Cardiac fibroblast (primary cell): ENCODE results near the gene PTPRN2.

ENCODE experiments used
- DNase-seq, 2 donors: peaks; one replicate each; pipeline versions ENCODE4 v3.0.0 to v3.0.0-alpha.2; 2010; ENCODE audit warnings: low read depth in 2 of 2
- H3K4me3 ChIP-seq, 2 donors: replicated peaks in 1 of 2; 1 replicate in 1 of 2; 2 replicates in 1 of 2; pipeline ENCODE4 v1.5.1; 2011; ENCODE audit warnings: low read depth in 2 of 2, low read length in 2 of 2, mild to moderate bottlenecking in 2 of 2, moderate library complexity in 1 of 2
- CTCF ChIP-seq: IDR thresholded peaks from one replicate; pipeline ENCODE4 v1.5.1; 2011; ENCODE audit warnings: low read depth, mild to moderate bottlenecking, low read length, inconsistent platforms

Gene PTPRN2

GRCh38 chr7:158476331-158476932, 111.2 kb downstream of the PTPRN2 start:
- H3K4me3 ChIP-seq, result no peak overlapping the region
- no peak for TF ChIP-seq CTCF
- DNase-seq, result no peak

- TF ChIP-seq CTCF, result no peak
- no peak overlapping the region for H3K4me3 ChIP-seq
- no peak for DNase-seq
Observed at GRCh38 chr7:158475679-158476052, 112.0 kb downstream of the PTPRN2 start.

- no peak for TF ChIP-seq CTCF
- no peak overlapping the region for H3K4me3 ChIP-seq
Observed at GRCh38 chr7:158475036-158475678, 112.5 kb downstream of the PTPRN2 start.

GRCh38 chr7:158474488-158474887, 113.1 kb downstream of the PTPRN2 start:
- no peak overlapping the region for H3K4me3 ChIP-seq
- no peak for TF ChIP-seq CTCF
- no peak for DNase-seq

More at GRCh38 chr7:158475036-158475678, 112.5 kb downstream of the PTPRN2 start:
- no peak for DNase-seq

GRCh38 chr7:158473946-158474345, 113.7 kb downstream of the PTPRN2 start:
- H3K4me3 ChIP-seq, result no peak overlapping the region
- TF ChIP-seq CTCF, result no peak
- no peak for DNase-seq

GRCh38 chr7:158473221-158473620, 114.4 kb downstream of the PTPRN2 start:
- DNase-seq, result peak in 1 of 2 donors; percentile 10
- H3K4me3 ChIP-seq, result no peak overlapping the region
- TF ChIP-seq CTCF, result no peak

GRCh38 chr7:158472596-158472995, 115.0 kb downstream of the PTPRN2 start:
- no peak for TF ChIP-seq CTCF
- DNase-seq, result no peak
- H3K4me3 ChIP-seq, result no peak overlapping the region
